K562 (cell line): ENCODE data around the gene ATP2A3. TPM values are rescaled to one million over a fixed set of nuclear protein-coding genes. Genes with fewer than 3 reads are reported as not detected.

Source experiments
- ATAC-seq: fragments of 200-7000 bp; cut with Tn5 transposase; 3 replicates; pipeline ENCODE4 v1.9.1; 2020; ENCODE audit warnings: moderate library complexity
- BruUV-seq: library from RNA; stranded (reverse); fragments of 400-500 nt; replicated peaks from 2 replicates; lab custom pipeline; 2021; lab: Mats Ljungman, UMichigan
- CTCF ChIA-PET: fragments of 300-600 bp; formaldehyde crosslinking; extraction: SDS; loops from one replicate; lab custom pipeline; 2021; ENCODE audit warnings: low intra/inter-chr PET ratio; lab: Yijun Ruan, JAX
- POLR2A ChIA-PET: fragments of 300-600, 350-650 bp; sonication (Branson Sonifier 250); formaldehyde crosslinking; extraction: SDS; loops from one replicate; lab custom pipeline; 2021; ENCODE audit warnings: antibody characterized with exemption, inconsistent platforms; lab: Yijun Ruan, JAX
- DNase-seq, 4 experiments: peaks; one replicate each; pipeline versions ENCODE4 v3.0.0 to v3.0.0-alpha.2; 2011 to 2018; ENCODE audit warnings: low spot score in 3 of 4, mixed read lengths in 3 of 4; ENCODE audit errors: extremely low read depth in 1 of 4
- FAIRE-seq: peaks from 2 replicates; lab custom pipeline; 2011; peaks lifted over from hg19 to GRCh38; lab: Jason Lieb, UNC
- H2AFZ ChIP-seq: 2 replicates; pipeline ENCODE4 v1.6.0; 2011; ENCODE audit warnings: low read depth, low read length, control low read depth, inconsistent platforms
- H3K27ac ChIP-seq: fragments of 200-600 bp; 3 replicates; pipeline ENCODE4 v1.8.0; 2011; ENCODE audit warnings: low read depth, mild to moderate bottlenecking, control low read depth, inconsistent platforms, low read length, moderate library complexity, mixed read lengths; ENCODE audit errors: extremely low read depth
- H3K27me3 ChIP-seq, 2 experiments: fragments of 300-600 bp in 1 of 2; 2 replicates in 1 of 2; 3 replicates in 1 of 2; pipeline versions ENCODE4 v1.6.0 to v1.8.0; 2011; ENCODE audit warnings: inconsistent platforms in 2 of 2, low read length in 2 of 2, mild to moderate bottlenecking in 1 of 2, mixed read lengths in 1 of 2, moderate library complexity in 1 of 2; ENCODE audit not compliant: control insufficient read depth in 2 of 2, insufficient read depth in 2 of 2
- H3K36me3 ChIP-seq: fragments of 300-600 bp; 3 replicates; pipeline ENCODE4 v1.8.0; 2011; ENCODE audit warnings: mild to moderate bottlenecking, low read length, inconsistent platforms; ENCODE audit not compliant: control insufficient read depth, insufficient read depth
- H3K4me1 ChIP-seq, 2 experiments: fragments of 200-600 bp in 1 of 2; replicated peaks in 1 of 2; 2 replicates in 1 of 2; 3 replicates in 1 of 2; pipeline versions ENCODE4 v1.5.1 to v1.8.0; 2011; ENCODE audit warnings: inconsistent platforms in 2 of 2, low read length in 2 of 2, mild to moderate bottlenecking in 1 of 2, mixed read lengths in 1 of 2, moderate library complexity in 1 of 2; ENCODE audit not compliant: control insufficient read depth in 2 of 2, insufficient read depth in 2 of 2
- H3K4me2 ChIP-seq: 2 replicates; pipeline ENCODE4 v1.6.1; 2011; ENCODE audit warnings: low read length, control low read depth, inconsistent platforms, mixed read lengths; ENCODE audit not compliant: insufficient read depth
- H3K4me3 ChIP-seq: fragments of 200-600 bp; sonication (generic), shearing (Covaris generic); 2 replicates; pipeline ENCODE4 v1.5.1; 2016; ENCODE audit warnings: control low read depth, inconsistent platforms
- H3K79me2 ChIP-seq: fragments of 200-600 bp; 3 replicates; pipeline ENCODE4 v1.8.0; 2011; ENCODE audit warnings: low read length, inconsistent platforms; ENCODE audit not compliant: control insufficient read depth, insufficient read depth
- H3K9ac ChIP-seq, 2 experiments: 2 replicates each; pipeline versions ENCODE4 v1.6.0 to v1.6.1; 2011; ENCODE audit warnings: low read depth in 2 of 2, low read length in 2 of 2, control low read depth in 1 of 2, inconsistent platforms in 1 of 2, mild to moderate bottlenecking in 1 of 2, mixed read lengths in 1 of 2; ENCODE audit not compliant: insufficient read depth in 1 of 2
- H3K9me1 ChIP-seq: one replicate; pipeline ENCODE4 v1.6.0; 2011; ENCODE audit warnings: inconsistent platforms, mild to moderate bottlenecking, low read length, moderate library complexity; ENCODE audit not compliant: control insufficient read depth, insufficient read depth
- H3K9me3 ChIP-seq: replicated peaks from 2 replicates; pipeline ENCODE4 v1.5.1; 2011; ENCODE audit warnings: low read depth, low read length, inconsistent platforms; ENCODE audit not compliant: control insufficient read depth, insufficient read depth
- H4K20me1 ChIP-seq: replicated peaks from 2 replicates; pipeline ENCODE4 v1.6.1; 2011; ENCODE audit warnings: low read length, inconsistent platforms, mixed read lengths; ENCODE audit not compliant: control insufficient read depth, insufficient read depth
- BRF2 ChIP-seq: IDR thresholded peaks from 3 replicates; pipeline ENCODE4 v1.6.1; 2011; ENCODE audit warnings: borderline replicate concordance, mild to moderate bottlenecking; ENCODE audit not compliant: insufficient read length, insufficient read depth
- CGGBP1 ChIP-seq: fragments of 250-450 bp; sonication (Bioruptor Pico); IDR thresholded peaks from 2 replicates; pipeline ENCODE4 v1.9.0; 2021; ENCODE audit warnings: mild to moderate bottlenecking
- CSDE1 ChIP-seq, 2 experiments: fragments of 450-650 bp; IDR thresholded peaks; 2 replicates each; pipeline ENCODE4 v1.6.1; 2016; ENCODE audit warnings: mild to moderate bottlenecking in 1 of 2
- DLX4 ChIP-seq: fragments of 250-450 bp; sonication (Bioruptor Pico); IDR thresholded peaks from 2 replicates; pipeline ENCODE4 v1.6.1; 2021; ENCODE audit warnings: mild to moderate bottlenecking
- GTF2B ChIP-seq: IDR thresholded peaks from 2 replicates; pipeline ENCODE4 v1.6.1; 2011; ENCODE audit not compliant: insufficient read length; ENCODE audit errors: extremely low read depth
- LARP7 ChIP-seq: fragments of 450-650 bp; IDR thresholded peaks from 2 replicates; pipeline ENCODE4 v1.6.1; 2016
- NR1H2 ChIP-seq: sonication (generic); formaldehyde crosslinking; IDR thresholded peaks from 2 replicates; pipeline ENCODE4 v1.4.0; 2020; ENCODE audit warnings: mild to moderate bottlenecking, missing genetic modification reagents
- OTX1 ChIP-seq: fragments of 450-650 bp; formaldehyde crosslinking; IDR thresholded peaks from 2 replicates; pipeline ENCODE4 v1.4.0; 2022; ENCODE audit warnings: mild to moderate bottlenecking
- SIN3B ChIP-seq: fragments of 450-650 bp; IDR thresholded peaks from 2 replicates; pipeline ENCODE4 v1.6.1; 2017; ENCODE audit warnings: low read depth, mild to moderate bottlenecking, moderate library complexity
- SMARCE1 ChIP-seq: fragments of 450-650 bp; IDR thresholded peaks from 2 replicates; pipeline ENCODE4 v1.7.1; 2016; ENCODE audit warnings: mild to moderate bottlenecking
- TBP ChIP-seq: optimal IDR thresholded peaks from 2 replicates; pipeline ENCODE3; 2011; ENCODE audit warnings: low read depth, low read length, improper control_type of control experiment
- YBX1 ChIP-seq: fragments of 450-650 bp; IDR thresholded peaks from 2 replicates; pipeline ENCODE4 v1.7.1; 2016; ENCODE audit warnings: mild to moderate bottlenecking
- ZC3H8 ChIP-seq: fragments of 450-650 bp; IDR thresholded peaks from 2 replicates; pipeline ENCODE4 v1.6.1; 2017
- ZNF280B ChIP-seq: fragments of 250-450 bp; sonication (Bioruptor Pico); IDR thresholded peaks from 2 replicates; pipeline ENCODE4 v1.5.1; 2021; ENCODE audit warnings: mild to moderate bottlenecking
- ZNF609 ChIP-seq: sonication (generic); formaldehyde crosslinking; IDR thresholded peaks from 2 replicates; pipeline ENCODE4 v1.8.1; 2023; ENCODE audit warnings: missing genetic modification reagents, mild to moderate bottlenecking, borderline replicate concordance
- ZNF77 ChIP-seq: fragments of 250-450 bp; sonication (Bioruptor Pico); IDR thresholded peaks from 2 replicates; pipeline ENCODE4 v1.5.0; 2020
- in situ Hi-C: fragments of 300-500 bp; cut with MboI; formaldehyde crosslinking; loops from 4 replicates; pipeline ENCODE4 v1.15.0; 2018; ENCODE audit warnings: inconsistent platforms, mixed read lengths
- intact Hi-C: fragments of 100-400 bp; cut with micrococcal nuclease; formaldehyde crosslinking; loops from 2 replicates; pipeline ENCODE4 v1.14.2; 2022
- polyA plus RNA-seq, 8 experiments: library from polyadenylated mRNA; depleted of rRNA in 4 of 8; stranded (reverse) in 5 of 8; unstranded in 3 of 8; fragments of >200 nt; fragmentation: Nextera tagmentation in 2 of 8; fragmentation: Illumina TruSeq in 1 of 8; extraction: Ambion mirVana in 2 of 8; extraction: Trizol in 1 of 8; gene quantifications; 2 replicates each; pipeline versions ENCODE4 v1.2.1 to v1.2.3, GENCODE V29; 2011 to 2014; ENCODE audit warnings: inconsistent platforms in 1 of 8, missing spikeins in 1 of 8
- total RNA-seq, 7 experiments: library from RNA; depleted of rRNA in 6 of 7; stranded (reverse); fragments of >200 nt in 6 of 7; fragmentation: Illumina TruSeq in 2 of 7; extraction: Trizol in 2 of 7; gene quantifications; 2 replicates each; pipeline versions ENCODE4 v1.2.1 to v1.2.3, GENCODE V29; 2011 to 2021; ENCODE audit warnings: low replicate concordance in 1 of 7

The ATP2A3 gene
- total and polyA plus RNA-seq, 9 of the 15 experiments (the other 6 are each of a cell fraction or from before 2014, with no cell fraction given): 0.65 to 103 (median 31.3) TPM

- Histone ChIP-seq H3K4me1 (peaks cover 40 to 71% of the 10 kb centered on the region in 2 experiments), H3K9me3 (no peaks in the 10 kb centered on the region), H3K4me3 (peak overlapping the region; percentile 73), H3K9ac (peak overlapping the region; percentile 78 to 91; a peak in 3 of 4 replicates), H3K4me2 (peak overlapping the region; percentile 84), H3K27ac (peak overlapping the region; percentile 88; the same call in 2 of the 3 replicates), H2AFZ (no peak overlapping the region), H3K27me3 (no peaks in the 10 kb centered on the region), H4K20me1 (0 out of 2 replicates have a peak, but pooled peaks cover 8% of the 10 kb centered on the region), H3K36me3 (peaks cover 13% of the 10 kb centered on the region; the same call in 2 of the 3 replicates), H3K9me1 (no peaks in the 10 kb centered on the region), H3K79me2 (peaks cover 59% of the 10 kb centered on the region)
- BruUV-seq: TSS peak; percentile 59
- in situ Hi-C loops (no loop called here), intact Hi-C loops (loop anchor here (2.0 kb wide), 1 partner anchor 48 kb away; no protein-coding TSS in a partner anchor)
- ChIA-PET CTCF (no interaction called here), POLR2A (interaction anchor here (0.6 to 4.9 kb wide), 5 partner anchors 11 to 181 kb away, joined by 3 to 40 read pairs (median 3); partner anchors contain the start of gene P2RX1)
- no peak for DNase-seq
- no peak for ATAC-seq
- FAIRE-seq: no peak
- TF ChIP-seq NR1H2 (CRISPR knock-in tag) (no peak), LARP7 (no peak), ZNF77 (CRISPR knock-in tag) (no peak), DLX4 (no peak), BRF2 (no peak), TBP (no peak), GTF2B (no peak), CSDE1 (IDR thresholded peaks at IDR 0.05) (no peak), ZC3H8 (no peak), SIN3B (no peak), SMARCE1 (no peak), YBX1 (no peak), ZNF609 (CRISPR knock-in tag) (no peak), CGGBP1 (CRISPR knock-in tag) (no peak), OTX1 (no peak), ZNF280B (no peak)
Measured at GRCh38 chr17:3962965-3963236, 1.3 kb downstream of the ATP2A3 start.
